Upper lobe of left lung (tissue), 4 donors: ENCODE data around the gene ADAP1.

ENCODE experiments used
- EP300 ChIP-seq, 4 donors: sonication (generic); formaldehyde crosslinking; IDR thresholded peaks; one replicate each; pipeline ENCODE4 v1.5.1; 2017; ENCODE audit warnings: antibody characterized with exemption in 4 of 4, control low read depth in 2 of 4
- POLR2A ChIP-seq, 4 donors: fragments of 450-650 bp; IDR thresholded peaks; one replicate each; pipeline ENCODE4 v1.5.1; 2016 to 2017; ENCODE audit warnings: antibody characterized with exemption in 4 of 4, mild to moderate bottlenecking in 2 of 4
- POLR2AphosphoS5 ChIP-seq, 2 donors: sonication (generic); formaldehyde crosslinking; IDR thresholded peaks; one replicate each; pipeline ENCODE4 v1.5.1; 2017; ENCODE audit warnings: antibody characterized with exemption in 2 of 2
- TF ChIP-seq, protein P1 (sequence below), 6 experiments: fragments of 450-650 bp in 4 of 6; fragments of 200-600 bp in 2 of 6; sonication (generic) in 2 of 6; IDR thresholded peaks; one replicate each; pipeline ENCODE4 v1.5.1; 2016 to 2019; ENCODE audit warnings: antibody characterized with exemption in 6 of 6

GRCh38 chr7:853366-854117 is 100.9 kb downstream of the ADAP1 start:
- TF ChIP-seq, protein P1, sequence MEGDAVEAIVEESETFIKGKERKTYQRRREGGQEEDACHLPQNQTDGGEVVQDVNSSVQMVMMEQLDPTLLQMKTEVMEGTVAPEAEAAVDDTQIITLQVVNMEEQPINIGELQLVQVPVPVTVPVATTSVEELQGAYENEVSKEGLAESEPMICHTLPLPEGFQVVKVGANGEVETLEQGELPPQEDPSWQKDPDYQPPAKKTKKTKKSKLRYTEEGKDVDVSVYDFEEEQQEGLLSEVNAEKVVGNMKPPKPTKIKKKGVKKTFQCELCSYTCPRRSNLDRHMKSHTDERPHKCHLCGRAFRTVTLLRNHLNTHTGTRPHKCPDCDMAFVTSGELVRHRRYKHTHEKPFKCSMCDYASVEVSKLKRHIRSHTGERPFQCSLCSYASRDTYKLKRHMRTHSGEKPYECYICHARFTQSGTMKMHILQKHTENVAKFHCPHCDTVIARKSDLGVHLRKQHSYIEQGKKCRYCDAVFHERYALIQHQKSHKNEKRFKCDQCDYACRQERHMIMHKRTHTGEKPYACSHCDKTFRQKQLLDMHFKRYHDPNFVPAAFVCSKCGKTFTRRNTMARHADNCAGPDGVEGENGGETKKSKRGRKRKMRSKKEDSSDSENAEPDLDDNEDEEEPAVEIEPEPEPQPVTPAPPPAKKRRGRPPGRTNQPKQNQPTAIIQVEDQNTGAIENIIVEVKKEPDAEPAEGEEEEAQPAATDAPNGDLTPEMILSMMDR (IDR thresholded peaks at IDR 0.05): no peak
- TF ChIP-seq POLR2AphosphoS5 (IDR thresholded peaks at IDR 0.05): no peak
- no peak for TF ChIP-seq POLR2A (IDR thresholded peaks at IDR 0.05)
- TF ChIP-seq EP300 (IDR thresholded peaks at IDR 0.05): no peak
